SK-N-MC (cell line): Measurements from ENCODE around the gene TSPAN1.

Source experiments
- EZH2 ChIP-seq: fragments of 200-600 bp; sonication (generic); IDR thresholded peaks from one replicate; pipeline ENCODE4 v1.6.1; 2017; ENCODE audit warnings: antibody characterized with exemption
- FOXP2 ChIP-seq: optimal IDR thresholded peaks from 2 replicates; pipeline ENCODE3; 2011; ENCODE audit warnings: mild to moderate bottlenecking, moderate library complexity; ENCODE audit not compliant: insufficient read depth; ENCODE audit errors: extremely low read length, control extremely low read depth
- POLR2AphosphoS5 ChIP-seq: IDR thresholded peaks from 2 replicates; pipeline ENCODE4 v1.6.1; 2012; ENCODE audit warnings: mild to moderate bottlenecking, low read depth, low read length, borderline replicate concordance

DNA sequence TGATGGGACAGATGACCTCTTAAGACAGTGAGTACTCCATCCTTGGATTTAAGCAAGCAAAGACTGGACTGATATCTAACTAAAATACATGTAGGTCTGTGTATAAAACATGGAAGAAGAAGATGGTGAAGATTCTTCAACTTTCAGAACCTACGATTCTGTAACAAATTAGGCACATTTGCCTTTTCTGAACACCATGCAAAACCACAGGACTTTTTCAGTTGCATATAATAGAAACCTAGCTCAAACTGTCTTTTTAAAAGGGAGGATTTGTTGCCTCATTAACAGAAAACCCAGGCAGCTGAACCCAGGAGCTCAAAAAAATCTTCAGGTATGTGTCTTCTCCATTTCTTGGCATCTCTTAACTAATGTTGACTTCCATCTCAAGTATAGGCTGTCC lies 14.7 kb upstream of the TSPAN1 start:
- TF ChIP-seq EZH2, result no peak
- TF ChIP-seq POLR2AphosphoS5, result no peak
- no peak for TF ChIP-seq FOXP2
